HG03280 (cell line): ENCODE results near the gene CACNG4.

Experiments
- ATAC-seq: cut with Tn5 transposase; IDR thresholded peaks from one replicate; pipeline ENCODE4 v1.9.1; 2021; ENCODE audit warnings: mild to moderate bottlenecking, moderate library complexity; ENCODE audit not compliant: unreplicated experiment

Gene CACNG4

DNA sequence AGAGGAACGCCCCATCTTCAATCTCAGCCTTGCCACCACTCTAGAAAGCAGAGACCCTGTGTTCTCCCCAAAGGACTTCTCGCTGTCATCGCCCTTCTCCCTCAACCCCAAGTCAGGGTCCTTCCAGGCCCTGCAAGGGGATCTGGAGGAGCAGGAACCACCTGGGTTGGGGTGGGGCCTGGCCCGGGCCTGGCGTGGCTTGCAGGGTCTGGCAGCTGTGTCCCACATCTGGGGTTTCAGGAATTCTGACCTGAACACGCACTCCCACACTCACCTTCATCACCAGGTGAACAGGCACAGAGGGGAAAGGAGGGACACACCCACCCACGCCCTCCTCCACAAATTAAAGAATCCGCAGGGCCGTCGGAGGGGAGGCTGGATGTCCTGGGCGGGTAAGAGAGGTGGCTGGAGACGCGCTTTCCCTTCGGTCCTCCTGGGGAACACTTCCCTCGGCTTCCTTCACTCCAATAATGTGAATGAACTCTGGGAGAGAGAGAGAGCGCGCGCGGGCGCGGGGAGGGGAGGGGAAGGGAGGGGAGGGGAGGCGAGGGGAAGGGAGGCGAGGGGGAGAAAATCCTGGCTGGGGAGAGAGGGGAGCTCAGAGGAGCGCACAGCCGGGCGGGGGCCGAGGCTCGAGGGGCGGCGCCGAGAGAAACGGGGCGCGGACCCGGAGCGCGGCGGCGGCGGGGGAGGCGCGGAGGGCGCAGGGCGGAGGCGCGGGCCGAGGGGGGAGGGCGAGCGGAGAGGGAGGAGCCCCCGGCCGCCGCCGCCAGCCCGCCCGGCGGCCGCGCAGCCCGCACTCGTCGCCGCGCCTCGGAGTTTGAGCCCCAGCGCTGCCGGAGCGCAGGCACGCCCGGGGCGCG is at the start of gene CACNG4:
Gene CACNG4, plus strand, starts transcription at position 799 of the 863 bp plus-strand sequence. CDS start 205 bp downstream, outside the sequence.
- ATAC-seq = no peak

DNA sequence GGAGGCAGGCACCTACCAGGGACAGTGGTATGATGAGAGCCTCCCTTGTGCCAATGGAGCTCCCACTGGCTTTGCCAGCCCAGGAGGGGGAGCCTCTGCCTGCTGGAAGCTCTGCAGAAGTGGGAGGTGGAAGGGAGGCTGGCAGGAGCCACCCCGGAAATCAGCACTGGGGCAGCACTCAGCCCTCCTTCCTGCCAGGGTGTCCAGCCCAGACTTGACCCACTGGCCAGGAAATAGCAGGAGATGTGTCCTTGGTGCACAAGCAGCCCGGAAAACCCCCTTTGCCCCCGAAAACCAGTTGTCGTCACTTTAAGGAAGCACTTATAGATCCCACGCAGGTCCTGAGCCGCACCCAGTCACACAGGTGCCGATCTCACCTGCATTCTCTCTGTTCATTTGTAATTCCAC is 49.3 kb upstream of the CACNG4 start:
- ATAC-seq = no peak

DNA sequence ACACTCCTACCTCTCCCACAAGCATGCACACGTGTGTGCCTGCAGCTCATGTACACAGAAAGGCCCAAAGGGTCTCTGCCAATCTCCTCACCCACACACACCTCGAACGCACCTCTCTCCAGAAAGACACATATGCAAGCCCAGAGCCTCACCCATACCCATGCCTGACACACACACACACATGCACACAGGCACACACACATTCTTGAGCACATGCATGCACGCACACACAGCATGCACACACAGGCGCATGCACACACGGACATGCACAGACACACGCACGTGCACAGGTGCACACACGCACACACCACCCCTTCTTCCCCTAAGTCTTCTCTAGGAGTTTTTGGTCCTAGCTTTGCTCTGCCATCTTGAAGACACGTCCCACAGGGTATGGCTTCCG is 48.7 kb upstream of the CACNG4 start:
- no peak for ATAC-seq

DNA sequence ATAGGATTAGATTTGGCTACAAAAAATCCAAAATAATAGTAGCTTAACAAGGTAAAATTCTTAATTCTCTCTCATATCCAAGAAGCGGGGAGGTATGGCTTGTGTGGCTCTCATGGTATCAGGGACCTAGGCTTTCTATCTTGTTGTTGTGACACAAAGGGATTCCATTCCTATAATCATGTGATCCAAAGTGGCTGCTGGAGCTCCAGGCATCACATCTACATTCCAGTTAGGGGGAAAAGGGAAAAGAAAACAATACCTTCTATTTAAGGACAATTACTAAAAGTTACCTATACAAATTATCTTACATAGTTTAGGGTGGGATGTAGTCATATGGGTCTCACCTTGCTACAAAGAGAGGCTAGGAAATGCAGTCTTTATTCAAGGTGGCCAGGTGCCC is 47.6 kb upstream of the CACNG4 start:
- ATAC-seq = no peak

DNA sequence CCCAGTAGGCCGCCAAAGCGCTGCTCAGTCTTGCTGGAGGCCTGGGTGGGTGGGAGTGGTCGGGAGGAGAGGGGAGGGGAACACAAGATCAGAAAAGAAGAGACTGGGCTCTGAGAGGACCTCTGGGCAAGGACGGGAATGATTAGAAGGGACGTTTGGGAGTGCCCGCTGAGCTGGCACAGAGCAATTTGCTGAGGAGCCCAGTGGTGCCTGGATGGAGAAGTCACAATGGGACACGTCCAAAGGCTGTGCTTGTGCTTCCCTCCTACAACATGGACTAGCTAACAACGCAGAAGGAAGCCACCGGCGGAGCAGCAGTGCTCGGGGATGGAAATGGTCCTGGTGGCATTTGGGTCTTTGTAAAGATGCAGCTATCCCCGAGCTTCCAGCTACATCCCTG is 45.6 kb upstream of the CACNG4 start:
- ATAC-seq = no peak

DNA sequence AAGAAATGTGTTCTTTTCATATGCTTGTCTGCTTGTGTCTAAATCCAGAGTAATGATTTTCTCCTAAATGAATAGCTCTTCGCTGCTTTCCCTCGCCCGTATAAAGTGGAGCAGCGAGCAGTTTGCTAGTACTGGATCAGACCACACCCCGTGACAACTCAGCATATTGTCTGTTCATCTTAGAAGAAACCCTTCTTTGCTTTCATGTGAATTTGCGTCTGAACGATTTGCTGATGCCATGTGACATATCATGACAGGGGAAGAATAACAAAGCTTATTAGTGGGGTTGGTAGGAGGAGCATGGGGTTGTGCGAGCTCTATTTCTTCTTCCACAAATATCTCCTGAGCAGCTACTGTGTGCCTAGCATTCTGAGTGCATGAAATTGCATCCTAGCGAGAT is 44.1 kb upstream of the CACNG4 start:
- ATAC-seq = no peak

DNA sequence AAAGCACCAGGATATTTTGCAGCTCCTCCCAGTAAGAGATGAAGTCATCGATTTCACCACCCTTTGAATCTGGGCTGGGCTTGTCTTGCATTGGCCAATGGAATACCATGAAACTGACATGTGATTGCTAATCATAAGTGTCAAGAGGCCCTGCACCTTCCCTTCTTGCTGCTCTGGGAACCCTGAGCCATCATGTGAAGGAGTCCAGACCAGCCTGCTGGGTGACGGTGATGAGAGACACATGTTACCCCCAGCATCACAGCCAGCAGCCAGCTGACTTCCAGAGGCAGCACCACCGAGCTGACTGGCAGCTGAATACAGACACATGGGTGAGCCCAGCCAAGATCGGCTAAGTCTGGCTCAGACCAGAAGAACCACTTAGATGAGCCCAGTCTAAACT is 43.6 kb upstream of the CACNG4 start:
- no peak for ATAC-seq

DNA sequence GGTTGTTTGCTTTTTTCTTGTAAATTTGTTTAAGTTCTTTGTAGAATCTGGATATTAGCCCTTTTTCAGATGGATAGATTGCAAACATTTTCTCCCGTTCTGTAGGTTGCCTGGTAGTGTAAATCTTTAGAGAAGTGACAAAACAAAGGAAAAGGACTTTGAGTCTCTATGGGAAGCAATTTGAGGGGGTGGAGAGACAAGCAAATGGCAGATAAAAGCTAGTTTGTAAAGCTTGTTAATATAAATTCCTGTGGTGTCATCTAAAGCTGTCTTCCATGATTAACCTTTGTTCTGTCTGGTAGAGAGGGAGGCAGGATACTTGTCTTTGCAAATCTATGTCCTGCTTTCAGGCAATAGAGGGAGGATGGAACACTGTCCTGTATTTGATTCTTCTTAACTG is 40.6 kb upstream of the CACNG4 start:
- no peak for ATAC-seq

DNA sequence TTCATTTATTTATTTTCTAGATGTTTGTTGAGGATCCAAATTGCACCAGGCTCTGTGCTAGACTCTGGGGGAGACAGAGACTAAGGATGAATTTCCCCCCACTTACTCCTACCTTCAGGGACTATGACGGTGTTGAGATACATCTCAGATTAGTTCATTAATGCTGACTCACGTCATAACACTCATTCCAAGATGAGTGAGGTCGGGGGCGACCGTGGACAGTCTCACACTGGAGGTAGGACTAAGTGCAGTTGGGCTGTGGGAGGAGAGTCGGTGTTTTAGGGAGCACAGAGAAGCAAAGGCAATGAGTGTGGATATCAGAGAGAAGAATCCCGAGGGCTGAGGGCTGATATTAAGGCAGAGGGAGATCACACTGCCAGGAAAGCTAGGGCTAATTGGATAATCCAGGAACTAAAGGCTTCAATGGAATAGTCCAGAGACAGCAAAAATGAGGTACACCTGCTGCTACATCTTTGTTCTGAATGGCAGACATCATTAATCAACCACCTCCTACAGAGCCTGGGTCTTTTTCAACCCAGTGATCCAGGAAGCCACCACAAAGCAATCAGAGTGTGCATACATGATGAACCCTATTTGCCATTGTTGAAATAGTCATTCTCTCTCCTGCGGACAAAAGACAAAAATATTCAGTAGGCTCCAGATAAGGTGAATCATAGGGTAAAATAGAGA is 38.6 kb upstream of the CACNG4 start:
- ATAC-seq = no peak

DNA sequence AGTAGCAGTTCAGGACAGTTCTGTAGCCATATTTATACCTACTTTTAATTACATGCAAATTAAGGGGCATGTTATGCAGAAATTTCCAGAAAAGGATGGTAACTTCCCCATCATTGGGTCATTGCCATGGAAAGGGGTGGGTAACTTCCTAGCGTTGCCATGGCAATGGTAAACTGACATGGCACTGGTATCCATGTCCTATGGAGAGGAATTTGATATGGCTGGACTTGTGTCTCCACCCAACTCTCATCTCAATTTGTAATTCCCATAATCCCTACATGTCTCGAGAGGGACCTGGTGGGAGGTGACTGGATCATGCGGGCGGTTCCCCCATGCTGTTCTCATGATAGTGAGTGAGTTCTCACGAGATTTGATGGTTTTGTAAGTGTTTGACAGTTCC is 35.6 kb upstream of the CACNG4 start:
- ATAC-seq = no peak

DNA sequence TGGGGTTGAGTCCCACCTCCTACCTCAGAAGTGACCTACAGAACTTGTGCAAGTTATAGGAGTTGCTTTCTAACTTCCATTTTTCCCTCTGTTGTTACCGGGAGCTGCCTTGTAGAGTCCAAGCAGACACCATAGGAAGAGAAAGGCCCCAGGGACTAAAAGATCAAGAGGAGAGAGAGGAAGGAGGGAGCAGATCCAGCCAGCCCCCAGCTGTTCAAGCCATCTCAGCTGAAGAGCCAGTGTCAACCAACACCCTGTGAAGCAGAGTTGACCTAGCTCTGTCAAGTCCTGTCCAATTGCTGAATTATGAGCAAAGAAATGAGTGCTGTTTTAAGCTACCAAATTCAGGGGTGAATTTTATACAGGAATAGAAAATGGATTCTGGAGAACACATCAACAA is 34.9 kb upstream of the CACNG4 start:
- no peak for ATAC-seq

DNA sequence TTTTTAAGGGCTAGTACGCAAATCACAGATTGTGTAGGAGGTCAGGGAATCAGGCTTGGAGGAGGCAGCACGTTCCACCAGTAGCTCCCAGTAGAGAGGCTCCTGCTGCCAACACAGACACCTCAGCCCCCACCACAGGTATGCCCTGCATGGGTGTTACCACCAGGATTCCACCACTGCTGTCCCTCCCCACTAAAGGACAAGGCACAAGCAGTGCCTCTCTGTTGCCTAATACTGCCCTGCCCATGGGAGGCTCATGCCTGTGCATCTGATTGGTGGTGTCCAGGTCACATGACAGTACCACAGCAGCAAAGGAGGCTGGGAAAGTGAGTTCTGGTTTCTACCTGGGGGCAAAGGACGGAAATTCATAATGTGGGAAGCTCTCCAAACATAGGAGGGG is 33.6 kb upstream of the CACNG4 start:
- no peak for ATAC-seq

DNA sequence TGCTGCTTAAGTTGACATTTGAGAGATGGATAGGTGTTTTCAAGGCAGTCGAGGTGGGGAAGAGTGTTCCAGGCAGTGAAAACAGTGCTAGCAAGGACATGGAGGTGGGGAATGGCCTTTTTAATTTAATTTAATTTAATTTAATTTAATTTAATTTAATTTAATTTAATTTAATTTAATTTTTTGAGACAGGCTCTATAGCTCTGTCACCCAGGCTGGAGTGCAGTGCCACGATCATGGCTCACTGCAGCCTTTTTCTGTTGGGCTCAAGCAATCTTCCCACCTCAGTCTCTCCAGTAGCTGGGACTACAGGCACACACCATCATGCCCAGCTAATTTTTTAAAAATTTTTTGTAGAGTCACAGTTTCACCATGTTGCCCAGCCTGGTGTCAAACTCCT is 32.2 kb upstream of the CACNG4 start:
- no peak for ATAC-seq

DNA sequence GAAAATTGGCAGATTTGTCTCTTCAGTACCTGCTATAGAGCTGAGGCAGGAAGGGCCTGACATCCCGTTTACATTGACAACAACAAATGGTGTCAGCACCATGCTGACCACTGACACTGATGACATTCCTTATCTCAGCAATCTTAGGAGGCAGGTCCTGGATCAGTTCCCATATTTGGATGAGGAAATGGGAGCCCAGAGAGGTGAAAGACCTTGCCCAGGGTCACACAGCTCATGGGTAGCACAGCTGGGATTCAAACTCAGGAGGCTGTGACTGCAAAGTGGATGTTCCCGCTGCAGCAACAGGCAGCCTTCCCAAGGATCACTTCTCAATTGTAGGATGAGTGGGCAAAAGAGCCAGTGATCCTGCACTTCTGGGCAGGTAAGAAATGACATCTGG is 30.5 kb upstream of the CACNG4 start:
- no peak for ATAC-seq

DNA sequence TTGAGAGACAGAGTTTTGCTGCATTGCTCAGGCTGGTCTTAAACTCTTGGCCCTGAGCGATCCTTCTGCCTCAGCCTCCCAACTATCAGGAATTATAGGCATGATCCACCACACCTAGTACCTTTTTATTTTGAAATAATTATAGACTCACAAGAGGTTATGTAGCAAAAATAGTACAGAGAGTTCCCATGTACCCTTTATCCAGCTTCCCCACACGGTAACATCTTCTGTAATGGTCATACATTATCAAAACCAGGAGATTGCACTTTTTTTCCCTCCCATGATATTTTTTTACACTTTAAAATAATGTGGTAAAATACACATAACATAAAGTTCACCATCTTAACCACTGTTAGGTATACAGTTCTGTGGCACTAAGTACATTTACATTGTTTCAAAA is 28.8 kb upstream of the CACNG4 start:
- ATAC-seq = no peak

DNA sequence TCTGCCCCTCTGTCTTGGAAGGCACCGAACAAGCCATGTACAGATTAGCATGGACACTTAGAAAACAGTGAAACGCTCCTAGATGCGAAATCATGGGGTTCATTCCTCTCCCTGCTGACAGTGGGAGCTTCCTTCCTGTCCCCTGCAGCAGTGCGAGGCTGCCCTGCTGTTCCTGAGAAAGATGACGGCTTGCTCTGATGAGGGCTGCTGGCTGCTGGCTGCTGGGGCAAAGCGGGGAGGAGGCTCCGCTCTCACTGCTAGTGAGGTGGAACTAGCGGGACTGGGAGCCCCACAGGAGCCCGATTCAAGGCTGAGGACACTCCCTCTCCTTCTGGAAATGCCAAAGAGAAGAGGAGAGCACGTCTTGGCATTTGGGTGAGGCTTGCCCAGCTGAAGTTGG is 25.9 kb upstream of the CACNG4 start:
- ATAC-seq = no peak

DNA sequence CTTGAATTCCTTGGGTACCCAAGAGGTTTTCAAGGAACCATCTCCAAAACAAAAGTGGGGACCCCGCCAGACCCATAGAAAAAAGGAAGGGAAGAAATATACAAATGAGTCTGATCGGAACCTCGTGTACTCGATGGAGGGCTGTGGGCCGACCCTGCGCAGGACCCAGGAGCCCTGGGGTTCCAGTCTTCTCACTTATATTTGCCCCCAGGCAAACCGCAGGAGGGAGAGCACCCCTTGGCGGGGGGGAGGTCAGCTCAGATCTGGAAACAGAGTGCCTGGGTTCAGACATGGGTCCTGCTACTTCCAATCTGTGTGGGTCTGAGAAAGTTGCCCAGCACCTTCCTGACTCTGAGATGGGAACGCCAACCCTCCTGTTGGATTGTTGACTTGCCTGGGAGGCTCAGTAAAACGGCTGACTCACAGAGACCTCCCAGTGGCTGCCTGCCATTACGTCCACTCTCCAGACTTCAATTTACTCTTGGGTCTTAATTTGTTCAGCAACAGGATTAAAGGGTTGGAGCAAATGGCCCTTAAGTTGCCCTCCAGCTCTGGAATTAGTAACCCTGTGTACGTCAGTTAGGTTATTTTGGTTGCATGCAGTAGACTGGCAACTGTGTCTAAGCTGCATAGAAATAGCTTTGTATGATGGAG is 24.9 kb upstream of the CACNG4 start:
- no peak for ATAC-seq

DNA sequence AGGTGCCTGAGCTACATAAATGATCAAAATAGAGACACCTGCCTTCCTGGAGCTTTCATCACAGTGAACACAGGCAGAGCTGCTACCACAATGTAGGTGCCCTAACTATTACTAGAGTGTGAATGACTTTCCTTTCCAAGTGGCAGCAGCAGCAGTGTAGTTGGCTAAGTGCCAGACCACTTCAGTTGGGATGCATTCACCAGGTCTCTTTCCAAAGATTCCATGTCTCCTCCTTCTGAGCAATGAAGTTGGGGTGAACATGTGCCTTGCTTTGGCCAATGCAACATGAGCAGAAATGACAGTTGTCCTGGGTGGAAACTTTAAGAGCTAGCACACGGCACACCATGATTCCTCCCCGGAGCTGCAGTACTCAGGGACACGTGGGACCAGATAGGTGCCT is 23.3 kb upstream of the CACNG4 start:
- no peak for ATAC-seq

DNA sequence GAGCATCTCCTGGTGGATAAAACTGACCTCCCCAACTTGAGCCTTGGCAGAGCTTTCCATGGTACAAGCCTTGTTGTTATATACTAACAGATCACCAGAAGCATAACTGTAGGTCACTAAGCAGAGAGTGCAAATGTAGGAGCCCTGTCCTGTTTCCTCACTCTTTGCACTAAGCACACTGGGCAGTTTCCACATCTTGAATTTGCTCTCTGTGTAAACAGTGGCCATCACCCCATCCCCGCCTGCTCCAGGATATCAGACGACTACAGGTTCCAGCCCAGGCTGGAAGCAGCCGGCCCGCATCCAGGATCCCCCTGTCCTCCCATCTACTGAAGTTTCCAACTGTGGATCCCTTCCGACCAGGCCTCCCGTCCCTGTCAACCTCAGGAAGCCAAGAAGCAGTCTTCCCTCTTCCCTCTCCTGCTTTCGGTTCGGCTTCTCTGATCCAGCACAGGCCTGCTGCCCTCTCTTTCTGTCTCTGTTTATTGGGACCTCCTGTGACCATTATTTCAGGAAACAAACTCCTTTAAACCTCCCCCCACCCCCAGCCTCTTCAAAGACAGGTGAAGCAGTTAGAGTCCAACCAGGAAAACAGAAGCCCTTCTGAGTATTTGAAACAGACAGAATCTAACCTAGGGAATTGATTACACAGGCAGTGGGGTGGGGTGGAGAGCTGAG is 22.6 kb upstream of the CACNG4 start:
- ATAC-seq = no peak

DNA sequence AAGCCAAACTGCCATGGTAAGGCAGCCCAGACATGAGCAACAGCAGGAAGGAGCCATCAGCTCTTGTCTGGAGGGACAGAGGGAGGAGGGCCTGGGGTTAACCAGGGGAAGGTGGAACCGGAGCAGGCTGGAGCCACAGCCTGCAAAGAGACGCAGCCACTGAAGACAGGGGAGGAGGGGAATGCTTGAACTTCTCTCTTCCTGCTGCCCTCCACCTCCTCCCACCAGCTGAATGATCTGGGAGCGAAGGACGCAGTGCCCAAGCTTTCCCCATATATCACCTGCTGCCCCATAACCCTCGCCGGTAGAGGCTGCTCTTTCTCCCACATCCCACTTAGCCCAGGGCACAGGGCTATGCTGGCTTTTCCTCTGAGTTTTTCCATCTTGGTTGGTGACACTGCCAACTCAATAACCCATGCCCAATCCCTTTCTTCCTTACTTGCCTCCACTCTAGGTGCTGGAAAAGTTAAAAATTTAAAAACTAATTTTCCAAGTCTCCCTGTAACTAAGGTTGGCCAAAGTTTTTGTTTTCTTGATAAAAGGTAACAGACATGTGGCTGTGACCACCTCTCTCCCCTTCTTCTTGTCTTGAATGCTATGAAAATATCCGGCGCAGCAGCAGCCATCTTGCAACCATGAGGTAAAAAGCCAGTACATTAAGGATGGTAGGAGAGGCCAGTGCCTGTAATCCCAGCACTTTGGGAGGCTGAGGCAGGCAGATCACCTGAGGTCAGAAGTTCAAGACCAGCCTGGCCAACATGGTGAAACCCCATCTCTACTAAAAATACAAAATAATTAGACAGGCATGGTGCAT is 21.8 kb upstream of the CACNG4 start:
- no peak for ATAC-seq

DNA sequence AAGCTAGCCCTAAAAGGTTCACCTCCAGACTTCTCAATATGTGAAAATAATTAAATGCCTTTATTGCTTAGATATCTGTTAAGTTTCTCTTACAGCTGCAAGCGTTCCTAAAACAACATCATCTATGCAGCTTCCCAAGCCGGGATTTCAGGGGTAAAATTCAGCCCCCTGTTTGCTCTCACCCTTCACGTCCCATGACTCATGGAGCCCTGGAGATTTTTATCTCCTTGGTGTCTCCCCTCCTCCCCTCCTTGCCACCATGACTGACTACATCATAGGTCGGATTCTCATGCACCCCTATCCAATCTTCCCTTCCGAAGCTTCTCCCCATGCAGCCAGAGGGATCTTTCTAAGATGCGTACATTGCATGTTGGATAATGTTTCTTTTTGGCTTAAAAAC is 21.0 kb upstream of the CACNG4 start:
- no peak for ATAC-seq
